ENCODE measurements around the gene ATP5PB. TPM values are rescaled to one million over a fixed set of nuclear protein-coding genes. Genes with fewer than 3 reads are reported as not detected.
A peak's percentile ranks its signal among the peaks of the same experiment; 100 is the strongest.

ATP5PB gene
- total RNA-seq, 1 donor from 2014 or later = 214 TPM

DNA sequence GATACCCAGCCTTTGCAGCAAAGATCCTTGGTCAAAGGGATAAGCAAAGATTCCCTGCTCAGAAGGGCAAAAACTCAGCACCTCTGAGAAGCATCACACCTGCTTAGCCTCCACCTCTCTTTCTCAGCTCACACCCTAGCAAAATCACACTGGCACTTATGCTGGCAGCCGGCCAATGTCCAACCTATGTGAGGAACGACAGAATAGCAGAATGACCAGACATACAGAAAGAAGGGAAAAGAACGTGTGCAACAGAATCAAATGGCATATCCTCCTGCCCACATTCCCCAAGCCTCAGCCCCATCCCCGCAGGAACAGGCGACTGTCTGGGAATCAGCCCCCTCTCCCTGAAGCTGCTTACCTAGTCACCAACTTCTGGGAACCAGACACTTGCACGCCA is 54.8 kb downstream of the ATP5PB start:
- H3K4me1 Mint-ChIP-seq (ENCODE audit: low read depth) = peaks cover 5% of the 10 kb centered on the region
- H3K36me3 Mint-ChIP-seq (ENCODE audit: insufficient read depth) = no peaks in the 10 kb centered on the region
- H3K27me3 Mint-ChIP-seq = peaks cover 4% of the 10 kb centered on the region
- TF ChIP-seq, protein P1, sequence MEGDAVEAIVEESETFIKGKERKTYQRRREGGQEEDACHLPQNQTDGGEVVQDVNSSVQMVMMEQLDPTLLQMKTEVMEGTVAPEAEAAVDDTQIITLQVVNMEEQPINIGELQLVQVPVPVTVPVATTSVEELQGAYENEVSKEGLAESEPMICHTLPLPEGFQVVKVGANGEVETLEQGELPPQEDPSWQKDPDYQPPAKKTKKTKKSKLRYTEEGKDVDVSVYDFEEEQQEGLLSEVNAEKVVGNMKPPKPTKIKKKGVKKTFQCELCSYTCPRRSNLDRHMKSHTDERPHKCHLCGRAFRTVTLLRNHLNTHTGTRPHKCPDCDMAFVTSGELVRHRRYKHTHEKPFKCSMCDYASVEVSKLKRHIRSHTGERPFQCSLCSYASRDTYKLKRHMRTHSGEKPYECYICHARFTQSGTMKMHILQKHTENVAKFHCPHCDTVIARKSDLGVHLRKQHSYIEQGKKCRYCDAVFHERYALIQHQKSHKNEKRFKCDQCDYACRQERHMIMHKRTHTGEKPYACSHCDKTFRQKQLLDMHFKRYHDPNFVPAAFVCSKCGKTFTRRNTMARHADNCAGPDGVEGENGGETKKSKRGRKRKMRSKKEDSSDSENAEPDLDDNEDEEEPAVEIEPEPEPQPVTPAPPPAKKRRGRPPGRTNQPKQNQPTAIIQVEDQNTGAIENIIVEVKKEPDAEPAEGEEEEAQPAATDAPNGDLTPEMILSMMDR (IDR thresholded peaks at IDR 0.05; ENCODE audit: unreplicated experiment) = no peak
- DNase-seq (ENCODE audit: low spot score, unreplicated experiment) = no peak
- no peaks in the 10 kb centered on the region for H3K9me3 Mint-ChIP-seq (ENCODE audit: low read depth)
- no peak overlapping the region for H3K4me3 Mint-ChIP-seq (ENCODE audit: low read depth)
- H3K27ac Mint-ChIP-seq = no peak overlapping the region

DNA sequence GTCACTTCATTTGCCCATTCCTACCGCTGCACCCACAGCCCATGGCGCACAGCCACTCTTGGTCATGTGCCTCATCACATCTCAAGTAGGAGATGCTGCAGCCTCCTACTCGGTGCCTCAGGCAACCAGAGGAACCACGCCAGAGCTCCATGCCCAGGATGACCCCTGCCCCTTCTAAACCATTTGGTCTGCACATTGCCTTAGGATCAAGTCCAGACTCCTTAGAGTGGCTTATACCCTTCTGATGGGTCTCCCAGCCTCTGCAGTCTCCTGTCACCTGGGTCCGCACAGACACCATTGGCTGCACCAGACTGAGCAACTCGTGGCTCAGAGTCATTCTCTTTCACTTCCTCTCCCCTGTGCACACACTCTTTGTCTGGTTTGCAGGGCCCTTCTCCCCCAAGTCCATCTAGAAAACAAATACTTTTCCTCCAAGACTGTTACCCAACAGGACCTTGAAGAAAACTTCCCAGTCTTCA is 56.4 kb downstream of the ATP5PB start:
- Mint-ChIP-seq H3K9me3 (ENCODE audit: low read depth) (no peaks in the 10 kb centered on the region), H3K27me3 (peaks cover 4% of the 10 kb centered on the region), H3K27ac (no peak overlapping the region), H3K4me3 (ENCODE audit: low read depth) (no peak overlapping the region), H3K36me3 (ENCODE audit: insufficient read depth) (no peaks in the 10 kb centered on the region), H3K4me1 (ENCODE audit: low read depth) (peaks cover 7% of the 10 kb centered on the region)
- TF ChIP-seq, protein P1 (IDR thresholded peaks at IDR 0.05; ENCODE audit: unreplicated experiment) = no peak
- no peak for DNase-seq (ENCODE audit: low spot score, unreplicated experiment)

DNA sequence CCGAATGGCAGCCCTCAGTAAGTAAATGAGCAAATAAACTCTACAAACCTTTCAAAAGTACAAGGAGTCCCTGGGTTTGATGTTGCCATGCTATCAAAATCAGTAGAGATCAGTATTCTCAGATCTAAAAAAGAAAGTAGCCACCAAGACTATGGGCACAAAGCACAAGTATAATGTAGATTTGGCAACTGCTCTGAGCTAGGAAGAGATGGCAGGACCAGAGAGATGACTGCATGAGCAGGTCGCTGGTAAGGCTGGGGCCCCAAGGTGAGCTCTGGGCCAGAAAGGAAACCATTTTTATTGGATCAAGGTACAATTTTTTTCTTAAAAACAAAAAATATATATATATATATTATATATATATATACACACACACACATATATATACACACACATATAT is 57.3 kb downstream of the ATP5PB start:
- Mint-ChIP-seq H3K27ac (no peak overlapping the region), H3K27me3 (peaks cover 4% of the 10 kb centered on the region), H3K9me3 (ENCODE audit: low read depth) (no peaks in the 10 kb centered on the region), H3K36me3 (ENCODE audit: insufficient read depth) (no peaks in the 10 kb centered on the region), H3K4me3 (ENCODE audit: low read depth) (no peak overlapping the region), H3K4me1 (ENCODE audit: low read depth) (peaks cover 7% of the 10 kb centered on the region)
- DNase-seq (ENCODE audit: low spot score, unreplicated experiment) = no peak
- TF ChIP-seq, protein P1 (IDR thresholded peaks at IDR 0.05; ENCODE audit: unreplicated experiment) = no peak

DNA sequence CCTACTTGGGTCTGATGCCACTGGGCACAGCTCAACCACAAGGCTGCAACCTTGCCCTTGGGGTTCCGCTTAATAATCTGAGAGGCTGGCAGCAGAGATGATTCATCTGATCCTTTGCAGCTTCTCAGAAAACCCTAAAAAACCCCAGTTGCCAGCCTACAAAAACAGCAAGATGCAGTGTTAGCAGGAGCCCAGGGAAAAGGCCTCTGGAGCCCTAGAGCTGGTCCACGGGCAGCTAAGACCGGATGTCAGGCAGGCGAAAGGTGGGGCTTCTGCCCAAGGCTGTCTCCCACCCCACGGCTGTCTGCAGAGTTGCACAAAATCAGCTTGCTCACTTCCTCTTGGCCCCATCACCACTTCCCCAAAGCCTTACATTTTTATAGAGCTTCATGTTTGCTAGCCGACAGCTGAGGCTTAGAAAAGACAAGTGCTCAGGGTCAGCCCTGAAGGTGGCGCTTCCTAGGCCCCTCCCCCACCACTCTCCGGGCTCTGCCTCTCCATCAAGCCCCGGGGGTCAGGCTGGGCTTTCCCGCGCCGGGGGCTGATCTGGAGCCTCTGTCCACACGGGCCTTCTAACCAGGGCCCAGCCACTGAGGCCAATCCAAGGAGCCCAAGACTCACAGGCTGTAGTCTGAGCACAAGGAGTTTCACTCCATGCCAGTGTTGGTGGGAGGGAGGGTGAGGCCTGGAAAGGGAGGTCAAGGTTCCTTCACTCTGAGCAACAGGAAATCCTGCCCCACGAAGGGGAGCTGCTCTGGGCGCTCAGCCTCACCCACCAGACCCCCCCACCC is 58.3 kb downstream of the ATP5PB start:
- DNase-seq (ENCODE audit: low spot score, unreplicated experiment) = peak; percentile 56
- Mint-ChIP-seq H3K4me1 (ENCODE audit: low read depth) (peaks cover 7% of the 10 kb centered on the region), H3K36me3 (ENCODE audit: insufficient read depth) (no peaks in the 10 kb centered on the region), H3K27me3 (peaks cover 4% of the 10 kb centered on the region), H3K27ac (peak overlapping the region; percentile 88), H3K9me3 (ENCODE audit: low read depth) (no peaks in the 10 kb centered on the region), H3K4me3 (ENCODE audit: low read depth) (peak overlapping the region; percentile 63)
- TF ChIP-seq, protein P1 (IDR thresholded peaks at IDR 0.05; ENCODE audit: unreplicated experiment) = no peak

DNA sequence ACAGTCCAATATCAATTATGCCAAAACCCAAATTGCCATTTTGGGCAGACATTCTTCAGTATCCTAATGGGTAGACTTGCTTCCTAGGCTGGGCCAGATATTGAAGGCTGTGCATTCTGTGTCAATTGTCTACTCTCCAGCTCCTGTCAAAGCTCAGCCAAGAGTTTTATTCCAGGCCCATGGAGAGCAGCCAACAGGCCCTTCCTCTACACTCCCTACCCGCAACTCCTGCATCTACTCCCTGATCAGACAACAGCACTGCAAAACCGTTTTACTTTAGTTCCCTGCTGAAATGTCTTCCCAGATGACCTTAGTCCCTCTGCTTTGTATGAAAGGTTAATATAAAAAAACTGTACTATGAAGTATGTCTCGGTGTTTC is 60.7 kb downstream of the ATP5PB start:
- H3K4me3 Mint-ChIP-seq (ENCODE audit: low read depth) = no peak overlapping the region
- H3K36me3 Mint-ChIP-seq (ENCODE audit: insufficient read depth) = no peaks in the 10 kb centered on the region
- H3K27me3 Mint-ChIP-seq = no peaks in the 10 kb centered on the region
- no peaks in the 10 kb centered on the region for H3K9me3 Mint-ChIP-seq (ENCODE audit: low read depth)
- DNase-seq (ENCODE audit: low spot score, unreplicated experiment) = no peak
- peaks cover 7% of the 10 kb centered on the region for H3K4me1 Mint-ChIP-seq (ENCODE audit: low read depth)
- H3K27ac Mint-ChIP-seq = no peak overlapping the region
- TF ChIP-seq, protein P1 (IDR thresholded peaks at IDR 0.05; ENCODE audit: unreplicated experiment) = no peak

Measured in progenitor cell of endocrine pancreas (in vitro differentiated cells).